Mesothelial cell of epicardium (in vitro differentiated cells): ENCODE results near the gene PRKN. TPM values are rescaled to one million over a fixed set of nuclear protein-coding genes. Genes with fewer than 3 reads are reported as not detected.

Experiments
- DNase-seq, 2 experiments: peaks; one replicate each; pipeline ENCODE4 v3.0.0; 2021; ENCODE audit warnings: low spot score in 2 of 2; ENCODE audit not compliant: unreplicated experiment in 2 of 2
- H3K27ac Mint-ChIP-seq: 2 replicates; pipeline ENCODE4 v1.8.0; 2021; ENCODE audit warnings: mixed read lengths
- H3K27me3 Mint-ChIP-seq: 2 replicates; pipeline ENCODE4 v1.8.0; 2021; ENCODE audit warnings: low read depth, mixed read lengths
- H3K36me3 Mint-ChIP-seq: 2 replicates; pipeline ENCODE4 v1.8.0; 2021; ENCODE audit warnings: mixed read lengths
- H3K4me1 Mint-ChIP-seq: 2 replicates; pipeline ENCODE4 v1.8.0; 2021; ENCODE audit warnings: mixed read lengths
- H3K4me3 Mint-ChIP-seq: 2 replicates; pipeline ENCODE4 v1.8.0; 2021; ENCODE audit warnings: mild to moderate bottlenecking, moderate library complexity, mixed read lengths
- H3K9me3 Mint-ChIP-seq: 2 replicates; pipeline ENCODE4 v1.8.0; 2021; ENCODE audit warnings: mixed read lengths
- CTCF ChIP-seq: fragments of 200-600 bp; sonication (generic); IDR thresholded peaks from one replicate; pipeline ENCODE4 v1.5.0; 2021; ENCODE audit warnings: antibody characterized with exemption; ENCODE audit not compliant: unreplicated experiment
- total RNA-seq: library from RNA; stranded (reverse); gene quantifications from 3 replicates; pipeline ENCODE4 v1.2.1, GENCODE V29; 2021

Gene PRKN
- total RNA-seq, 1 donor from 2014 or later = 7.6 TPM

GRCh38 chr6:161796681-161797080, 930.9 kb downstream of the PRKN start:
- no peak overlapping the region for H3K27ac Mint-ChIP-seq
- peaks cover 5% of the 10 kb centered on the region for H3K9me3 Mint-ChIP-seq
- no peaks in the 10 kb centered on the region for H3K36me3 Mint-ChIP-seq
- no peak for TF ChIP-seq CTCF
- H3K27me3 Mint-ChIP-seq = no peaks in the 10 kb centered on the region
- no peak for DNase-seq
- H3K4me1 Mint-ChIP-seq = no peaks in the 10 kb centered on the region
- no peak overlapping the region for H3K4me3 Mint-ChIP-seq

GRCh38 chr6:161792851-161793493, 934.6 kb downstream of the PRKN start:
- Mint-ChIP-seq H3K36me3 (no peaks in the 10 kb centered on the region), H3K27ac (no peak overlapping the region), H3K9me3 (peaks cover 22% of the 10 kb centered on the region), H3K27me3 (no peaks in the 10 kb centered on the region), H3K4me3 (no peak overlapping the region), H3K4me1 (no peaks in the 10 kb centered on the region)
- no peak for DNase-seq
- TF ChIP-seq CTCF = no peak

GRCh38 chr6:161788531-161788930, 939.0 kb downstream of the PRKN start:
- Mint-ChIP-seq H3K27me3 (peaks cover 7% of the 10 kb centered on the region), H3K4me3 (no peak overlapping the region), H3K4me1 (no peaks in the 10 kb centered on the region), H3K36me3 (no peaks in the 10 kb centered on the region), H3K27ac (no peak overlapping the region), H3K9me3 (peaks cover 35% of the 10 kb centered on the region)
- no peak for TF ChIP-seq CTCF
- no peak for DNase-seq

GRCh38 chr6:161772176-161772575, 955.4 kb downstream of the PRKN start:
- no peak for DNase-seq

GRCh38 chr6:161761966-161762365, 965.6 kb downstream of the PRKN start:
- peaks cover 11% of the 10 kb centered on the region for H3K27me3 Mint-ChIP-seq
- H3K4me1 Mint-ChIP-seq = no peaks in the 10 kb centered on the region
- TF ChIP-seq CTCF = no peak
- no peak overlapping the region for H3K27ac Mint-ChIP-seq
- H3K4me3 Mint-ChIP-seq = no peak overlapping the region
- H3K9me3 Mint-ChIP-seq = peaks cover 6% of the 10 kb centered on the region
- H3K36me3 Mint-ChIP-seq = no peaks in the 10 kb centered on the region
- no peak for DNase-seq

More at GRCh38 chr6:161772176-161772575, 955.4 kb downstream of the PRKN start:
- H3K27ac Mint-ChIP-seq = no peak overlapping the region
- H3K36me3 Mint-ChIP-seq = no peaks in the 10 kb centered on the region
- H3K9me3 Mint-ChIP-seq = no peaks in the 10 kb centered on the region
- H3K4me1 Mint-ChIP-seq = peaks cover 15% of the 10 kb centered on the region
- H3K27me3 Mint-ChIP-seq = peaks cover 2% of the 10 kb centered on the region
- no peak for TF ChIP-seq CTCF
- no peak overlapping the region for H3K4me3 Mint-ChIP-seq
